ENCODE results near the gene TNPO3. TPM values are rescaled to one million over a fixed set of nuclear protein-coding genes. Genes with fewer than 3 reads are reported as not detected.

Gene TNPO3
- total and polyA plus RNA-seq, 10 of the 15 experiments (the other 5 are each of a cell fraction or from before 2014, with no cell fraction given) = 17.6 to 91.8 (median 65.9) TPM

- TF ChIP-seq ZBTB33 (IDR thresholded peaks at IDR 0.05) (no peak), MYC (IDR thresholded peaks at IDR 0.05; ENCODE audit: insufficient read depth, insufficient read length, insufficient replicate concordance, low read length, severe bottlenecking) (peak; percentile 52), CHD1 (IDR thresholded peaks at IDR 0.05; ENCODE audit: low read depth, low read length) (no peak), E2F8 (IDR thresholded peaks at IDR 0.05; ENCODE audit: low read depth, partially characterized antibody) (no peak), RAD51 (IDR thresholded peaks at IDR 0.05) (peak; percentile 92), TCF12 (IDR thresholded peaks at IDR 0.05; ENCODE audit: low read depth, low read length) (0 out of 2 replicates have a peak, but pooled peaks have one; percentile 14), YBX1 (IDR thresholded peaks at IDR 0.05) (no peak), SREBF1 (IDR thresholded peaks at IDR 0.05; ENCODE audit: low read length) (no peak), NKRF (conservative IDR thresholded peaks at IDR 0.05) (no peak), NFYA (IDR thresholded peaks at IDR 0.05; ENCODE audit: borderline replicate concordance, low read depth, low read length) (no peak), SIX5 (IDR thresholded peaks at IDR 0.05; ENCODE audit: low read depth, low read length, severe bottlenecking) (no peak), BCL3 (IDR thresholded peaks at IDR 0.05; ENCODE audit: borderline replicate concordance, insufficient read depth, low read depth, low read length, poor library complexity, severe bottlenecking) (no peak), HCFC1 (IDR thresholded peaks at IDR 0.05; ENCODE audit: low read length) (no peak), YY1 (IDR thresholded peaks at IDR 0.05; ENCODE audit: low read depth, low read length) (peak; percentile 18; the same call in 1 of the 2 replicates), RFX5 (IDR thresholded peaks at IDR 0.05; ENCODE audit: low read depth, low read length) (no peak), SUZ12 (IDR thresholded peaks at IDR 0.05; ENCODE audit: unreplicated experiment) (no peak), NFIC (IDR thresholded peaks at IDR 0.05; ENCODE audit: low read depth, low read length) (no peak), TCF3 (IDR thresholded peaks at IDR 0.05; ENCODE audit: borderline replicate concordance, insufficient read depth, low read depth, low read length) (0 out of 2 replicates have a peak, but pooled peaks have one; percentile 4), POLR2A (IDR thresholded peaks at IDR 0.05; ENCODE audit: low read depth, low read length) (peak; percentile 73), E2F4 (IDR thresholded peaks at IDR 0.05; ENCODE audit: low read depth, low read length) (no peak), EGR1 (IDR thresholded peaks at IDR 0.05; ENCODE audit: borderline replicate concordance in 1 of 2, low read depth in 2 of 2, low read length in 2 of 2) (no peak)
Observed at GRCh38 chr7:128933180-128933891, 121.6 kb downstream of the TNPO3 start (continued).
